Large intestine (tissue), 3 donors: ENCODE measurements around the gene CDC42EP3. TPM values are rescaled to one million over a fixed set of nuclear protein-coding genes. Genes with fewer than 3 reads are reported as not detected.

Experiments
- DNase-seq, 2 donors: peaks; one replicate each; pipeline versions ENCODE4 v3.0.0 to v3.0.0-alpha.2; 2013
- H3K27ac ChIP-seq: one replicate; pipeline ENCODE4 v1.5.1; 2013; ENCODE audit warnings: low read length
- H3K27me3 ChIP-seq: 2 replicates; pipeline ENCODE4 v1.6.1; 2013; ENCODE audit warnings: low read length; ENCODE audit not compliant: control insufficient read depth, insufficient read depth
- H3K36me3 ChIP-seq: 2 replicates; pipeline ENCODE4 v1.6.1; 2013; ENCODE audit warnings: low read length; ENCODE audit not compliant: control insufficient read depth, insufficient read depth
- H3K4me1 ChIP-seq: one replicate; pipeline ENCODE4 v1.6.1; 2013; ENCODE audit warnings: low read length; ENCODE audit not compliant: control insufficient read depth, insufficient read depth
- H3K4me3 ChIP-seq: one replicate; pipeline ENCODE4 v1.5.1; 2013; ENCODE audit warnings: low read length
- H3K9me3 ChIP-seq: one replicate; pipeline ENCODE4 v1.6.1; 2013; ENCODE audit warnings: mild to moderate bottlenecking, low read depth, low read length, moderate library complexity; ENCODE audit not compliant: control insufficient read depth
- WGBS: methylation state at CpG from one replicate; pipeline ENCODE4 v1.1.5; 2013; ENCODE audit warnings: low lambda C conversion rate; ENCODE audit not compliant: insufficient coverage; 5-methylcytosine and 5-hydroxymethylcytosine counted together
- polyA plus RNA-seq: library from polyadenylated mRNA; unstranded; fragments of 120-200 nt; gene quantifications from one replicate; pipeline ENCODE4 v1.2.1, GENCODE V29; 2013

Gene CDC42EP3
- polyA plus RNA-seq, 1 donor: 11.8 TPM

- DNase-seq: no peak
- no peak overlapping the region for H3K4me3 ChIP-seq
- H3K36me3 ChIP-seq: no peaks in the 10 kb centered on the region
- H3K9me3 ChIP-seq: no peaks in the 10 kb centered on the region
- no peaks in the 10 kb centered on the region for H3K4me1 ChIP-seq
- H3K27ac ChIP-seq: no peak overlapping the region
- no peaks in the 10 kb centered on the region for H3K27me3 ChIP-seq
Measured at GRCh38 chr2:37604716-37605115, 66.7 kb downstream of the CDC42EP3 start.

GRCh38 chr2:37602702-37603101 lies 68.7 kb downstream of the CDC42EP3 start:
- H3K36me3 ChIP-seq: no peaks in the 10 kb centered on the region
- H3K27me3 ChIP-seq: no peaks in the 10 kb centered on the region
- H3K4me1 ChIP-seq: no peaks in the 10 kb centered on the region
- no peak for DNase-seq
- no peak overlapping the region for H3K27ac ChIP-seq
- H3K9me3 ChIP-seq: no peaks in the 10 kb centered on the region
- no peak overlapping the region for H3K4me3 ChIP-seq

- no peaks in the 10 kb centered on the region for H3K36me3 ChIP-seq
- H3K4me3 ChIP-seq: no peak overlapping the region
- H3K4me1 ChIP-seq: no peaks in the 10 kb centered on the region
- H3K27me3 ChIP-seq: no peaks in the 10 kb centered on the region
- no peak overlapping the region for H3K27ac ChIP-seq
- DNase-seq: no peak
- no peaks in the 10 kb centered on the region for H3K9me3 ChIP-seq
- WGBS: 83% methylated on average over 2 of the region's 2 CpGs
Measured at GRCh38 chr2:37602040-37602439, 69.4 kb downstream of the CDC42EP3 start.

- Histone ChIP-seq H3K4me1 (no peaks in the 10 kb centered on the region), H3K27me3 (no peaks in the 10 kb centered on the region), H3K9me3 (no peaks in the 10 kb centered on the region), H3K27ac (no peak overlapping the region), H3K4me3 (no peak overlapping the region), H3K36me3 (no peaks in the 10 kb centered on the region)
- WGBS: 80% methylated on average over 1 of the region's 1 CpG
- DNase-seq: no peak
Measured at GRCh38 chr2:37601569-37601968, 69.9 kb downstream of the CDC42EP3 start.

- no peaks in the 10 kb centered on the region for H3K9me3 ChIP-seq
- H3K27ac ChIP-seq: no peak overlapping the region
- H3K36me3 ChIP-seq: no peaks in the 10 kb centered on the region
- no peaks in the 10 kb centered on the region for H3K4me1 ChIP-seq
- WGBS: no CpG with 5 or more reads among the region's 1 CpG
- DNase-seq: no peak
- no peak overlapping the region for H3K4me3 ChIP-seq
- no peaks in the 10 kb centered on the region for H3K27me3 ChIP-seq
Measured at GRCh38 chr2:37600735-37601134, 70.7 kb downstream of the CDC42EP3 start.

- WGBS: 100% methylated on average over 1 of the region's 17 CpGs
- Histone ChIP-seq H3K27me3 (no peaks in the 10 kb centered on the region), H3K4me1 (no peaks in the 10 kb centered on the region), H3K9me3 (no peaks in the 10 kb centered on the region), H3K27ac (no peak overlapping the region), H3K4me3 (no peak overlapping the region), H3K36me3 (no peaks in the 10 kb centered on the region)
- no peak for DNase-seq
Measured at GRCh38 chr2:37599688-37600525, 71.5 kb downstream of the CDC42EP3 start.

GRCh38 chr2:37593694-37594093 lies 77.7 kb downstream of the CDC42EP3 start:
- no peak for DNase-seq
- H3K27me3 ChIP-seq: no peaks in the 10 kb centered on the region
- no peaks in the 10 kb centered on the region for H3K36me3 ChIP-seq
- H3K4me3 ChIP-seq: no peak overlapping the region
- no CpG with 5 or more reads among the region's 3 CpGs for WGBS
- no peak overlapping the region for H3K27ac ChIP-seq
- no peaks in the 10 kb centered on the region for H3K4me1 ChIP-seq
- H3K9me3 ChIP-seq: no peaks in the 10 kb centered on the region

GRCh38 chr2:37593024-37593423 lies 78.4 kb downstream of the CDC42EP3 start:
- no peak for DNase-seq
- no peak overlapping the region for H3K27ac ChIP-seq
- no peak overlapping the region for H3K4me3 ChIP-seq
- WGBS: 97% methylated on average over 3 of the region's 3 CpGs
- no peaks in the 10 kb centered on the region for H3K36me3 ChIP-seq
- H3K9me3 ChIP-seq: no peaks in the 10 kb centered on the region
- no peaks in the 10 kb centered on the region for H3K4me1 ChIP-seq
- no peaks in the 10 kb centered on the region for H3K27me3 ChIP-seq
